Chondrocyte (in vitro differentiated cells): ENCODE measurements around the gene TP63. TPM values are rescaled to one million over a fixed set of nuclear protein-coding genes. Genes with fewer than 3 reads are reported as not detected.

Experiments used
- DNase-seq: peaks from one replicate; pipeline ENCODE4 v3.0.0; 2021; ENCODE audit warnings: mixed read lengths, low spot score
- H3K27ac Mint-ChIP-seq: one replicate; pipeline ENCODE4 v1.8.0; 2021; ENCODE audit warnings: mild to moderate bottlenecking, moderate library complexity, mixed read lengths; ENCODE audit not compliant: unreplicated experiment
- H3K27me3 Mint-ChIP-seq: 2 replicates; pipeline ENCODE4 v1.8.0; 2021; ENCODE audit warnings: low read depth, mixed read lengths
- H3K36me3 Mint-ChIP-seq: 2 replicates; pipeline ENCODE4 v1.8.0; 2021; ENCODE audit warnings: low read depth, mixed read lengths
- H3K4me1 Mint-ChIP-seq: 2 replicates; pipeline ENCODE4 v1.8.0; 2021; ENCODE audit warnings: low read depth, mild to moderate bottlenecking, mixed read lengths
- H3K4me3 Mint-ChIP-seq: one replicate; pipeline ENCODE4 v1.8.0; 2021; ENCODE audit warnings: mild to moderate bottlenecking, moderate library complexity, mixed read lengths; ENCODE audit not compliant: unreplicated experiment
- H3K9me3 Mint-ChIP-seq: 2 replicates; pipeline ENCODE4 v1.8.0; 2021; ENCODE audit warnings: low read depth, mixed read lengths
- CTCF ChIP-seq: fragments of 200-600 bp; sonication (generic); IDR thresholded peaks from 2 replicates; pipeline ENCODE4 v1.5.0; 2021; ENCODE audit warnings: antibody characterized with exemption, mild to moderate bottlenecking, moderate library complexity
- total RNA-seq: library from RNA; stranded (reverse); gene quantifications from 3 replicates; pipeline ENCODE4 v1.2.1, GENCODE V29; 2021

Gene TP63
- total RNA-seq, 1 donor from 2014 or later, result not detected

GRCh38 chr3:189896533-189896932 lies 265.3 kb downstream of the TP63 start:
- no peak overlapping the region for H3K27ac Mint-ChIP-seq

GRCh38 chr3:189897406-189897805 lies 266.2 kb downstream of the TP63 start:
- Mint-ChIP-seq H3K27me3 (no peaks in the 10 kb centered on the region), H3K4me3 (no peak overlapping the region), H3K27ac (no peak overlapping the region), H3K9me3 (peaks cover 3% of the 10 kb centered on the region), H3K4me1 (no peaks in the 10 kb centered on the region), H3K36me3 (no peaks in the 10 kb centered on the region)
- DNase-seq, result no peak
- TF ChIP-seq CTCF, result no peak

More at GRCh38 chr3:189896533-189896932, 265.3 kb downstream of the TP63 start:
- Mint-ChIP-seq H3K9me3 (peaks cover 3% of the 10 kb centered on the region), H3K4me3 (no peak overlapping the region), H3K36me3 (no peaks in the 10 kb centered on the region), H3K27me3 (no peaks in the 10 kb centered on the region), H3K4me1 (no peaks in the 10 kb centered on the region)
- no peak for TF ChIP-seq CTCF
- no peak for DNase-seq

GRCh38 chr3:189898559-189899153 lies 267.5 kb downstream of the TP63 start:
- TF ChIP-seq CTCF, result no peak
- Mint-ChIP-seq H3K27ac (no peak overlapping the region), H3K4me1 (no peaks in the 10 kb centered on the region), H3K9me3 (peaks cover 3% of the 10 kb centered on the region), H3K27me3 (no peaks in the 10 kb centered on the region), H3K36me3 (no peaks in the 10 kb centered on the region), H3K4me3 (no peak overlapping the region)
- no peak for DNase-seq

- no peak for TF ChIP-seq CTCF
- Mint-ChIP-seq H3K4me3 (no peak overlapping the region), H3K27ac (no peak overlapping the region), H3K4me1 (no peaks in the 10 kb centered on the region), H3K9me3 (peaks cover 3% of the 10 kb centered on the region), H3K27me3 (no peaks in the 10 kb centered on the region), H3K36me3 (no peaks in the 10 kb centered on the region)
- no peak for DNase-seq
Observed at GRCh38 chr3:189899186-189899585, 268.0 kb downstream of the TP63 start.

GRCh38 chr3:189900578-189900977 lies 269.4 kb downstream of the TP63 start:
- H3K27ac Mint-ChIP-seq, result no peak overlapping the region
- no peak overlapping the region for H3K4me3 Mint-ChIP-seq
- H3K9me3 Mint-ChIP-seq, result peaks cover 3% of the 10 kb centered on the region
- DNase-seq, result no peak
- no peaks in the 10 kb centered on the region for H3K36me3 Mint-ChIP-seq
- no peaks in the 10 kb centered on the region for H3K27me3 Mint-ChIP-seq
- TF ChIP-seq CTCF, result no peak
- no peaks in the 10 kb centered on the region for H3K4me1 Mint-ChIP-seq
